Measurements from ENCODE around the gene SCARB1. TPM values are rescaled to one million over a fixed set of nuclear protein-coding genes. Genes with fewer than 3 reads are reported as not detected.

Gene SCARB1
- total RNA-seq, 1 experiment from 2014 or later = 68.3 TPM

DNA sequence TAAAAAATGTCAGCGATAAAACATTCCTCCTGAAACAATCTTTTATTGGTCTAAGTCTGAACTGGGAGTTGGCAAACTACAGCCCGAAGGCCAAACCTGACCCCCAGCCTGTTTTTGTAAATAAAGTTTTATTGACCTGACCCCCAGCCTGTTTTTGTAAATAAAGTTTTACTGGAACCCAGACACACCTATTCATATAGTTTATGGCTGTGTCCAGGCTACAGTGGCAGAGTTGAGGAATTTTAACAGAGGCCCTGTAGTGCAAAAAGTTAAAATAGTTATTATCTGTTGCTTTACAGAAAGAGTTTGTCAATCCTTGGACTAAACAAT, 12.1 kb upstream of the SCARB1 start:
- Mint-ChIP-seq H3K36me3 (no peaks in the 10 kb centered on the region), H3K27me3 (ENCODE audit: low read depth) (no peaks in the 10 kb centered on the region; the same call in 1 of the 2 replicates), H3K4me3 (no peak overlapping the region), H3K4me1 (0 out of 2 replicates have a peak, but pooled peaks cover 2% of the 10 kb centered on the region), H3K27ac (no peak overlapping the region), H3K9me3 (no peaks in the 10 kb centered on the region)
- DNase-seq (ENCODE audit: low spot score) = no peak
- ATAC-seq = no peak
- CTCF ChIA-PET = interaction anchor here (0.6 kb wide), 1 partner anchor 30 kb away, joined by 3 read pairs; no protein-coding TSS in a partner anchor
- POLR2A ChIA-PET = no interaction called here
- no peak for TF ChIP-seq IRF2 (CRISPR knock-in tag; IDR thresholded peaks at IDR 0.05; ENCODE audit: borderline replicate concordance, low read depth)
- no peak for TF ChIP-seq GTF2I (CRISPR knock-in tag; conservative IDR thresholded peaks at IDR 0.05)
- no peak for TF ChIP-seq ZNF671 (CRISPR knock-in tag; IDR thresholded peaks at IDR 0.05)
- TF ChIP-seq, protein P1, sequence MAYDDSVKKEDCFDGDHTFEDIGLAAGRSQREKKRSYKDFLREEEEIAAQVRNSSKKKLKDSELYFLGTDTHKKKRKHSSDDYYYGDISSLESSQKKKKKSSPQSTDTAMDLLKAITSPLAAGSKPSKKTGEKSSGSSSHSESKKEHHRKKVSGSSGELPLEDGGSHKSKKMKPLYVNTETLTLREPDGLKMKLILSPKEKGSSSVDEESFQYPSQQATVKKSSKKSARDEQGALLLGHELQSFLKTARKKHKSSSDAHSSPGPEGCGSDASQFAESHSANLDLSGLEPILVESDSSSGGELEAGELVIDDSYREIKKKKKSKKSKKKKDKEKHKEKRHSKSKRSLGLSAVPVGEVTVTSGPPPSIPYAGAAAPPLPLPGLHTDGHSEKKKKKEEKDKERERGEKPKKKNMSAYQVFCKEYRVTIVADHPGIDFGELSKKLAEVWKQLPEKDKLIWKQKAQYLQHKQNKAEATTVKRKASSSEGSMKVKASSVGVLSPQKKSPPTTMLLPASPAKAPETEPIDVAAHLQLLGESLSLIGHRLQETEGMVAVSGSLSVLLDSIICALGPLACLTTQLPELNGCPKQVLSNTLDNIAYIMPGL (CRISPR knock-in tag; IDR thresholded peaks at IDR 0.05) = no peak
- TF ChIP-seq, protein P2, sequence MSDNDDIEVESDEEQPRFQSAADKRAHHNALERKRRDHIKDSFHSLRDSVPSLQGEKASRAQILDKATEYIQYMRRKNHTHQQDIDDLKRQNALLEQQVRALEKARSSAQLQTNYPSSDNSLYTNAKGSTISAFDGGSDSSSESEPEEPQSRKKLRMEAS (CRISPR knock-in tag; IDR thresholded peaks at IDR 0.05) = no peak
- TF ChIP-seq, protein P3, sequence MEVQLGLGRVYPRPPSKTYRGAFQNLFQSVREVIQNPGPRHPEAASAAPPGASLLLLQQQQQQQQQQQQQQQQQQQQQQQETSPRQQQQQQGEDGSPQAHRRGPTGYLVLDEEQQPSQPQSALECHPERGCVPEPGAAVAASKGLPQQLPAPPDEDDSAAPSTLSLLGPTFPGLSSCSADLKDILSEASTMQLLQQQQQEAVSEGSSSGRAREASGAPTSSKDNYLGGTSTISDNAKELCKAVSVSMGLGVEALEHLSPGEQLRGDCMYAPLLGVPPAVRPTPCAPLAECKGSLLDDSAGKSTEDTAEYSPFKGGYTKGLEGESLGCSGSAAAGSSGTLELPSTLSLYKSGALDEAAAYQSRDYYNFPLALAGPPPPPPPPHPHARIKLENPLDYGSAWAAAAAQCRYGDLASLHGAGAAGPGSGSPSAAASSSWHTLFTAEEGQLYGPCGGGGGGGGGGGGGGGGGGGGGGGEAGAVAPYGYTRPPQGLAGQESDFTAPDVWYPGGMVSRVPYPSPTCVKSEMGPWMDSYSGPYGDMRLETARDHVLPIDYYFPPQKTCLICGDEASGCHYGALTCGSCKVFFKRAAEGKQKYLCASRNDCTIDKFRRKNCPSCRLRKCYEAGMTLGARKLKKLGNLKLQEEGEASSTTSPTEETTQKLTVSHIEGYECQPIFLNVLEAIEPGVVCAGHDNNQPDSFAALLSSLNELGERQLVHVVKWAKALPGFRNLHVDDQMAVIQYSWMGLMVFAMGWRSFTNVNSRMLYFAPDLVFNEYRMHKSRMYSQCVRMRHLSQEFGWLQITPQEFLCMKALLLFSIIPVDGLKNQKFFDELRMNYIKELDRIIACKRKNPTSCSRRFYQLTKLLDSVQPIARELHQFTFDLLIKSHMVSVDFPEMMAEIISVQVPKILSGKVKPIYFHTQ (CRISPR knock-in tag; IDR thresholded peaks at IDR 0.05) = no peak
- TF ChIP-seq, protein P4, sequence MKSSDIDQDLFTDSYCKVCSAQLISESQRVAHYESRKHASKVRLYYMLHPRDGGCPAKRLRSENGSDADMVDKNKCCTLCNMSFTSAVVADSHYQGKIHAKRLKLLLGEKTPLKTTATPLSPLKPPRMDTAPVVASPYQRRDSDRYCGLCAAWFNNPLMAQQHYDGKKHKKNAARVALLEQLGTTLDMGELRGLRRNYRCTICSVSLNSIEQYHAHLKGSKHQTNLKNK (CRISPR knock-in tag; IDR thresholded peaks at IDR 0.05) = no peak
- TF ChIP-seq OVOL2 (CRISPR knock-in tag; IDR thresholded peaks at IDR 0.05; ENCODE audit: borderline replicate concordance) = no peak
- TF ChIP-seq SOX15 (CRISPR knock-in tag; IDR thresholded peaks at IDR 0.05) = no peak
- no peak for TF ChIP-seq NFE2L1 (CRISPR knock-in tag; IDR thresholded peaks at IDR 0.05)

DNA sequence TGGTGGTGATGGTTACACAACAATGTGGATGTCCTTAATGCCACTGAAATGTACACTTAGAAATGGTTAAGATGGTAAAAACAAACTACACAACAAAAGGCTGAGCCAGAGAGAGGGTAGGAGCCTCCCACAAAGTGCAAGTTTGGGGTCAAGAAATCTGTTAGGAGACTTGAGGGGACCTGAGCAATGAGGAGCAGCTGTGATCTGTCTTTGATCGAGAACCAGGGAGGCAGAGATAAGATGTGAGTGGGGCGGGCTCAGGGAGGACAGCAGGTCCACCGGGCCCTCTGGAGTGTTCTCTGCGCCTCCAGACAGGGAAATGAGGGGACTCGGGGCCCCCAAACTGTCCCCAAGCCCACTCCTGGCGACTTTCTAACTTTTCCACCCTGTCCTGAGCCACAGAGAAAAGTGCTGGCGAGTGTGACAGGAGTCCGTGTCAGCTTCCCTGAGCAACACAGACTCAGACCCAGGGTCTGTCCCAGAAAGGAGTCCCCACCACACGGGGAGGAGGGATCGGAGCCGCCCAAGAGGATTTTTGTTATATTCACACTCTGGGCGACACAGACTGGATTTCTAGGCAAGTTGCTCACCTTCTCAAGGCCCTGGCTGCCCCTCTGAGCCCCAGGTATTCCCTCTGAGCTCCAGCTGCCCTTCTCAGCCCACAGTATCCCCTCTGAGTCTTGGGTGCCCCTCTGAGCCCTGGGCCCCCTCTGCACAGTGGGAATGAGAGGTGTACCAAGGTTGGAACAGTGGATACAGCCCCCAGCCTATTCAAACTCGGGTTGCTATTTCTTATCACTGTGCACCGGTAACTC, 11.5 kb upstream of the SCARB1 start:
- POLR2A ChIA-PET = no interaction called here
- ATAC-seq (no peak; the same call in 1 of the 2 replicates), DNase-seq (ENCODE audit: low spot score) (no peak)
- no peaks in the 10 kb centered on the region for H3K9me3 Mint-ChIP-seq
- no peak overlapping the region for H3K4me3 Mint-ChIP-seq
- H3K27ac Mint-ChIP-seq = no peak overlapping the region
- H3K36me3 Mint-ChIP-seq = no peaks in the 10 kb centered on the region
- 0 out of 2 replicates have a peak, but pooled peaks cover 2% of the 10 kb centered on the region for H3K4me1 Mint-ChIP-seq
- no peaks in the 10 kb centered on the region; the same call in 1 of the 2 replicates for H3K27me3 Mint-ChIP-seq (ENCODE audit: low read depth)
- TF ChIP-seq TEAD4 (CRISPR knock-in tag; IDR thresholded peaks at IDR 0.05) = no peak
- no peak for TF ChIP-seq SMAD3 (CRISPR knock-in tag; IDR thresholded peaks at IDR 0.05; ENCODE audit: borderline replicate concordance)
- no peak for TF ChIP-seq FOXK1 (CRISPR knock-in tag; IDR thresholded peaks at IDR 0.05)
- TF ChIP-seq, protein P5, sequence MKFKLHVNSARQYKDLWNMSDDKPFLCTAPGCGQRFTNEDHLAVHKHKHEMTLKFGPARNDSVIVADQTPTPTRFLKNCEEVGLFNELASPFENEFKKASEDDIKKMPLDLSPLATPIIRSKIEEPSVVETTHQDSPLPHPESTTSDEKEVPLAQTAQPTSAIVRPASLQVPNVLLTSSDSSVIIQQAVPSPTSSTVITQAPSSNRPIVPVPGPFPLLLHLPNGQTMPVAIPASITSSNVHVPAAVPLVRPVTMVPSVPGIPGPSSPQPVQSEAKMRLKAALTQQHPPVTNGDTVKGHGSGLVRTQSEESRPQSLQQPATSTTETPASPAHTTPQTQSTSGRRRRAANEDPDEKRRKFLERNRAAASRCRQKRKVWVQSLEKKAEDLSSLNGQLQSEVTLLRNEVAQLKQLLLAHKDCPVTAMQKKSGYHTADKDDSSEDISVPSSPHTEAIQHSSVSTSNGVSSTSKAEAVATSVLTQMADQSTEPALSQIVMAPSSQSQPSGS (CRISPR knock-in tag; IDR thresholded peaks at IDR 0.05; ENCODE audit: borderline replicate concordance, low read depth) = no peak
- TF ChIP-seq CBFB (CRISPR knock-in tag; IDR thresholded peaks at IDR 0.05; ENCODE audit: low read depth) = no peak
- TF ChIP-seq, protein P3 (CRISPR knock-in tag; IDR thresholded peaks at IDR 0.05) = no peak
- no peak for TF ChIP-seq EMX1 (CRISPR knock-in tag; IDR thresholded peaks at IDR 0.05)
- TF ChIP-seq, protein P6, sequence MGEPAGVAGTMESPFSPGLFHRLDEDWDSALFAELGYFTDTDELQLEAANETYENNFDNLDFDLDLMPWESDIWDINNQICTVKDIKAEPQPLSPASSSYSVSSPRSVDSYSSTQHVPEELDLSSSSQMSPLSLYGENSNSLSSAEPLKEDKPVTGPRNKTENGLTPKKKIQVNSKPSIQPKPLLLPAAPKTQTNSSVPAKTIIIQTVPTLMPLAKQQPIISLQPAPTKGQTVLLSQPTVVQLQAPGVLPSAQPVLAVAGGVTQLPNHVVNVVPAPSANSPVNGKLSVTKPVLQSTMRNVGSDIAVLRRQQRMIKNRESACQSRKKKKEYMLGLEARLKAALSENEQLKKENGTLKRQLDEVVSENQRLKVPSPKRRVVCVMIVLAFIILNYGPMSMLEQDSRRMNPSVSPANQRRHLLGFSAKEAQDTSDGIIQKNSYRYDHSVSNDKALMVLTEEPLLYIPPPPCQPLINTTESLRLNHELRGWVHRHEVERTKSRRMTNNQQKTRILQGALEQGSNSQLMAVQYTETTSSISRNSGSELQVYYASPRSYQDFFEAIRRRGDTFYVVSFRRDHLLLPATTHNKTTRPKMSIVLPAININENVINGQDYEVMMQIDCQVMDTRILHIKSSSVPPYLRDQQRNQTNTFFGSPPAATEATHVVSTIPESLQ (CRISPR knock-in tag; IDR thresholded peaks at IDR 0.05) = no peak
- CTCF ChIA-PET = interaction anchor here (0.6 kb wide), 1 partner anchor 31 kb away, joined by 3 read pairs; no protein-coding TSS in a partner anchor

Measured in WTC11 (cell line).